H9 (cell line): ENCODE results near the gene USB1. TPM values are rescaled to one million over a fixed set of nuclear protein-coding genes. Genes with fewer than 3 reads are reported as not detected.

ENCODE experiments used
- DNase-seq: peaks from one replicate; pipeline ENCODE4 v3.0.0-alpha.2; 2017
- H2AFZ ChIP-seq: one replicate; pipeline ENCODE4 v1.6.1; 2013; ENCODE audit warnings: mild to moderate bottlenecking, low read length, control low read depth, moderate library complexity
- H2AK5ac ChIP-seq: 2 replicates; pipeline ENCODE4 v1.6.1; 2013; ENCODE audit warnings: low read length, control low read depth, mixed read lengths; ENCODE audit not compliant: insufficient read length
- H2BK120ac ChIP-seq: one replicate; pipeline ENCODE4 v1.6.1; 2013; ENCODE audit warnings: low read depth, mild to moderate bottlenecking, low read length, control low read depth, inconsistent platforms; ENCODE audit not compliant: poor library complexity, severe bottlenecking
- H2BK12ac ChIP-seq: 2 replicates; pipeline ENCODE4 v1.6.1; 2013; ENCODE audit warnings: low read length, control low read depth, mixed read lengths, low read depth; ENCODE audit not compliant: insufficient read length
- H2BK15ac ChIP-seq: 2 replicates; pipeline ENCODE4 v1.6.1; 2013; ENCODE audit warnings: low read depth, low read length, control low read depth
- H2BK20ac ChIP-seq: one replicate; pipeline ENCODE4 v1.6.1; 2013; ENCODE audit warnings: low read depth, mild to moderate bottlenecking, low read length, control low read depth, inconsistent platforms; ENCODE audit not compliant: poor library complexity, severe bottlenecking
- H2BK5ac ChIP-seq: 2 replicates; pipeline ENCODE4 v1.6.1; 2013; ENCODE audit warnings: low read length, control low read depth, mixed read lengths; ENCODE audit not compliant: insufficient read length
- H3K14ac ChIP-seq: 2 replicates; pipeline ENCODE4 v1.6.1; 2013; ENCODE audit warnings: low read length, control low read depth; ENCODE audit not compliant: insufficient read depth
- H3K18ac ChIP-seq: 2 replicates; pipeline ENCODE4 v1.6.1; 2013; ENCODE audit warnings: low read depth, mild to moderate bottlenecking, mixed read lengths, low read length, control low read depth; ENCODE audit not compliant: insufficient read length
- H3K23ac ChIP-seq: 2 replicates; pipeline ENCODE4 v1.6.1; 2013; ENCODE audit warnings: low read length, control low read depth, mixed read lengths, low read depth; ENCODE audit not compliant: insufficient read length
- H3K23me2 ChIP-seq: 2 replicates; pipeline ENCODE4 v1.6.1; 2013; ENCODE audit warnings: low read depth, mild to moderate bottlenecking, mixed read lengths, low read length, control low read depth; ENCODE audit not compliant: insufficient read length, poor library complexity, severe bottlenecking
- H3K27ac ChIP-seq: 2 replicates; pipeline ENCODE4 v1.5.1; 2013; ENCODE audit warnings: low read length, control low read depth, mixed read lengths, low read depth; ENCODE audit not compliant: insufficient read length
- H3K27me3 ChIP-seq: 2 replicates; pipeline ENCODE4 v1.6.1; 2013; ENCODE audit warnings: low read length, control low read depth, inconsistent platforms; ENCODE audit not compliant: insufficient read depth
- H3K4ac ChIP-seq: 2 replicates; pipeline ENCODE4 v1.6.1; 2013; ENCODE audit warnings: low read depth, mild to moderate bottlenecking, control low read depth, inconsistent platforms, low read length, moderate library complexity
- H3K4me1 ChIP-seq: 2 replicates; pipeline ENCODE4 v1.6.1; 2013; ENCODE audit warnings: low read length, control low read depth, inconsistent platforms; ENCODE audit not compliant: insufficient read depth
- H3K4me2 ChIP-seq: 2 replicates; pipeline ENCODE4 v1.6.1; 2013; ENCODE audit warnings: low read length, control low read depth, mixed read lengths; ENCODE audit not compliant: insufficient read length, insufficient read depth
- H3K56ac ChIP-seq: 2 replicates; pipeline ENCODE4 v1.6.1; 2013; ENCODE audit warnings: low read depth, mild to moderate bottlenecking, mixed read lengths, low read length, control low read depth; ENCODE audit not compliant: insufficient read length
- H3K79me1 ChIP-seq: 2 replicates; pipeline ENCODE4 v1.6.1; 2013; ENCODE audit warnings: low read depth, mild to moderate bottlenecking, moderate library complexity, low read length, control low read depth, inconsistent platforms; ENCODE audit not compliant: insufficient read depth, poor library complexity, severe bottlenecking
- H3K79me2 ChIP-seq: 2 replicates; pipeline ENCODE4 v1.6.1; 2013; ENCODE audit warnings: low read length, control low read depth, inconsistent platforms; ENCODE audit not compliant: insufficient read depth
- H3K9ac ChIP-seq: 2 replicates; pipeline ENCODE4 v1.6.1; 2013; ENCODE audit warnings: low read length, control low read depth, mixed read lengths; ENCODE audit not compliant: insufficient read length; ENCODE audit errors: extremely low read depth
- H3K9me3 ChIP-seq: one replicate; pipeline ENCODE4 v1.6.1; 2013; ENCODE audit warnings: low read depth, low read length, inconsistent platforms; ENCODE audit not compliant: control insufficient read depth
- H3T11ph ChIP-seq: one replicate; pipeline ENCODE4 v1.6.1; 2013; ENCODE audit warnings: mild to moderate bottlenecking, low read length, control low read depth, inconsistent platforms
- H4K20me1 ChIP-seq: one replicate; pipeline ENCODE4 v1.6.1; 2013; ENCODE audit not compliant: control insufficient read depth, insufficient read length, insufficient read depth
- H4K5ac ChIP-seq: 2 replicates; pipeline ENCODE4 v1.6.1; 2013; ENCODE audit warnings: low read depth, mild to moderate bottlenecking, mixed read lengths, low read length, control low read depth; ENCODE audit not compliant: insufficient read length
- H4K8ac ChIP-seq: replicated peaks from 2 replicates; pipeline ENCODE4 v1.6.1; 2013; ENCODE audit warnings: low read length, control low read depth, mixed read lengths, low read depth; ENCODE audit not compliant: insufficient read length
- H4K91ac ChIP-seq: 2 replicates; pipeline ENCODE4 v1.6.1; 2013; ENCODE audit warnings: low read depth, mild to moderate bottlenecking, moderate library complexity, mixed read lengths, low read length, control low read depth; ENCODE audit not compliant: insufficient read length
- H3K27ac Mint-ChIP-seq, 3 experiments: 2 replicates in 2 of 3; 3 replicates in 1 of 3; pipeline ENCODE4 v1.8.0; 2020 to 2021; ENCODE audit warnings: mixed read lengths in 3 of 3, mild to moderate bottlenecking in 1 of 3, moderate library complexity in 1 of 3
- H3K27me3 Mint-ChIP-seq: 2 replicates; pipeline ENCODE4 v1.8.0; 2021; ENCODE audit warnings: low read depth, mild to moderate bottlenecking, moderate library complexity, mixed read lengths
- H3K36me3 Mint-ChIP-seq, 3 experiments: 2 replicates in 2 of 3; 3 replicates in 1 of 3; pipeline ENCODE4 v1.8.0; 2020 to 2021; ENCODE audit warnings: low read depth in 3 of 3, mixed read lengths in 3 of 3; ENCODE audit not compliant: insufficient read depth in 1 of 3
- H3K4me1 Mint-ChIP-seq, 2 experiments: 2 replicates each; pipeline ENCODE4 v1.8.0; 2020; ENCODE audit warnings: mixed read lengths in 2 of 2
- H3K4me3 Mint-ChIP-seq, 2 experiments: 2 replicates in 1 of 2; 3 replicates in 1 of 2; pipeline ENCODE4 v1.8.0; 2020 to 2021; ENCODE audit warnings: mild to moderate bottlenecking in 2 of 2, mixed read lengths in 2 of 2, moderate library complexity in 1 of 2
- H3K9me3 Mint-ChIP-seq, 2 experiments: 2 replicates in 1 of 2; 3 replicates in 1 of 2; pipeline ENCODE4 v1.8.0; 2020; ENCODE audit warnings: mild to moderate bottlenecking in 2 of 2, mixed read lengths in 2 of 2, moderate library complexity in 1 of 2
- whole genome bisulfite sequencing: extraction: QIAGEN DNeasy Blood & Tissue Kit; methylation state at CpG from one replicate; pipeline ENCODE4 v1.1.7; 2013; ENCODE audit warnings: missing lambda C conversion rate, low lambda C conversion rate, mixed read lengths; ENCODE audit not compliant: insufficient read length; ENCODE audit errors: extremely low coverage; 5-methylcytosine and 5-hydroxymethylcytosine counted together
- total RNA-seq: library from RNA; stranded (reverse); gene quantifications from 2 replicates; pipeline ENCODE4 v1.2.1, GENCODE V29; 2021
- TF ChIP-seq, protein P1 (sequence below): fragments of 200-600 bp; sonication (generic); conservative IDR thresholded peaks from 3 replicates; pipeline ENCODE4 v1.8.0; 2021; ENCODE audit warnings: antibody characterized with exemption, mild to moderate bottlenecking

Gene USB1
- total RNA-seq, 1 experiment from 2014 or later, result 65.0 TPM

DNA sequence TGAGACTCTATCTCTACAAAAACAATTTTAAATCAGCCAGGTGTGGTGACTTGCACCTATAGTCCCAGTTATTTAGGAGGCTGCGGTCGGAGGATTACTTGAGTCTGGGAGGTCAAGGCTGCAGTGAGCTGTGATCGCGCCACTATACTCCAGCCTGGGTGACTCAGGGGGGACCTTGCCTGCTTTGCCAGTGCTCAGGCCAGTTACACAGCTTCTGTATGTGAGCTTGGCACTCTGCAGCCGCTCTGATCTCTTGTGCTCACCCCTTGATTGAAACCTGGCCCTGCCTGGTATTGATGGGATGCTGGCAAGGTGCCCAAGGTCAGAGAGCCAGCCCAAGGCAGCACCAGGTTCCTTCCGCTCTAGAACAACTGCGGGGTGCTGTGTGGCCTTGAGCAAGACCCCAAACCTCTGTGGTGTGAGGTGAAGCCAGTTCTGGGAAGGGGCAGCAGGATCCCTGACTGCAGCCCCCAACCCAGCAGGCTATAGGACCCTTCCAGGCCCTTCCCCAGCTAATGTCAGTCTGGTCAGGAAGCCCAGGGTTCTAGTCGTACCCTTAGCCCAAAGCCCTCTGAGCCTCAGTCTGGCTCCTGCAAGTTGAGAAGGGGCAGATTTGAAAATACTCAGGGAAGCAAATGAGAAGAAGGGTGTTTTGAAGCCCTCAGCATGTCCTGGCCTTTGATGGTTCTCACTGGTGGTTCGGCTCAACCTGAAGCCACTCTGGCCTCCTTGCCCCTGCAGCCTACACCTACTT, 43.2 kb downstream of the USB1 start:
- Mint-ChIP-seq H3K4me3 (no peak overlapping the region), H3K27me3 (no peaks in the 10 kb centered on the region), H3K9me3 (no peaks in the 10 kb centered on the region), H3K4me1 (peaks cover 7 to 24% of the 10 kb centered on the region in 2 experiments), H3K27ac (no peak overlapping the region), H3K36me3 (peaks cover 11 to 46% (median 31%) of the 10 kb centered on the region in 3 experiments; a peak in 6 of 7 replicates)
- Histone ChIP-seq H2BK20ac (no peak overlapping the region), H3K4ac (no peak overlapping the region), H2BK120ac (no peak overlapping the region), H4K5ac (no peak overlapping the region), H4K91ac (no peak overlapping the region), H4K20me1 (no peaks in the 10 kb centered on the region), H2AFZ (no peak overlapping the region), H3K79me1 (no peaks in the 10 kb centered on the region), H3K4me2 (no peak overlapping the region), H2AK5ac (no peak overlapping the region), H3K4me1 (no peaks in the 10 kb centered on the region; the same call in 1 of the 2 replicates), H3K56ac (no peak overlapping the region), H2BK12ac (no peak overlapping the region), H3K79me2 (no peaks in the 10 kb centered on the region), H2BK5ac (no peak overlapping the region), H4K8ac (no peak overlapping the region), H3K23me2 (no peaks in the 10 kb centered on the region), H3K9ac (no peak overlapping the region), H3K27me3 (no peaks in the 10 kb centered on the region), H3K18ac (no peak overlapping the region), H3K23ac (no peak overlapping the region), H3K27ac (no peak overlapping the region), H2BK15ac (no peak overlapping the region), H3T11ph (no peak overlapping the region), H3K14ac (no peak overlapping the region), H3K9me3 (no peaks in the 10 kb centered on the region)
- TF ChIP-seq, protein P1, sequence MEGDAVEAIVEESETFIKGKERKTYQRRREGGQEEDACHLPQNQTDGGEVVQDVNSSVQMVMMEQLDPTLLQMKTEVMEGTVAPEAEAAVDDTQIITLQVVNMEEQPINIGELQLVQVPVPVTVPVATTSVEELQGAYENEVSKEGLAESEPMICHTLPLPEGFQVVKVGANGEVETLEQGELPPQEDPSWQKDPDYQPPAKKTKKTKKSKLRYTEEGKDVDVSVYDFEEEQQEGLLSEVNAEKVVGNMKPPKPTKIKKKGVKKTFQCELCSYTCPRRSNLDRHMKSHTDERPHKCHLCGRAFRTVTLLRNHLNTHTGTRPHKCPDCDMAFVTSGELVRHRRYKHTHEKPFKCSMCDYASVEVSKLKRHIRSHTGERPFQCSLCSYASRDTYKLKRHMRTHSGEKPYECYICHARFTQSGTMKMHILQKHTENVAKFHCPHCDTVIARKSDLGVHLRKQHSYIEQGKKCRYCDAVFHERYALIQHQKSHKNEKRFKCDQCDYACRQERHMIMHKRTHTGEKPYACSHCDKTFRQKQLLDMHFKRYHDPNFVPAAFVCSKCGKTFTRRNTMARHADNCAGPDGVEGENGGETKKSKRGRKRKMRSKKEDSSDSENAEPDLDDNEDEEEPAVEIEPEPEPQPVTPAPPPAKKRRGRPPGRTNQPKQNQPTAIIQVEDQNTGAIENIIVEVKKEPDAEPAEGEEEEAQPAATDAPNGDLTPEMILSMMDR, result no peak
- WGBS, result no CpG with 5 or more reads among the region's 9 CpGs
- no peak for DNase-seq
